Activated CD4-positive, alpha-beta T cell treated with anti-CD3 and anti-CD28 coated beads, Interleukin-2, Interleukin-6, amounts not matched to agents 100 ng/mL and 50 ng/mL, durations not matched to agents 16 hours and 8 hours (primary cell): ENCODE data around the gene DOCK2.
"Not testable (repeated sequence)": the region's sequence is repeated elsewhere in the genome, so short reads cannot be mapped to it uniquely, and the experiment has no call there.

Experiments used
- DNase-seq: peaks from one replicate; pipeline ENCODE4 v3.0.0-alpha.2; 2020

DOCK2 gene

GRCh38 chr5:169798906-169799660, 162.0 kb downstream of the DOCK2 start:
- no peak for DNase-seq

DNA sequence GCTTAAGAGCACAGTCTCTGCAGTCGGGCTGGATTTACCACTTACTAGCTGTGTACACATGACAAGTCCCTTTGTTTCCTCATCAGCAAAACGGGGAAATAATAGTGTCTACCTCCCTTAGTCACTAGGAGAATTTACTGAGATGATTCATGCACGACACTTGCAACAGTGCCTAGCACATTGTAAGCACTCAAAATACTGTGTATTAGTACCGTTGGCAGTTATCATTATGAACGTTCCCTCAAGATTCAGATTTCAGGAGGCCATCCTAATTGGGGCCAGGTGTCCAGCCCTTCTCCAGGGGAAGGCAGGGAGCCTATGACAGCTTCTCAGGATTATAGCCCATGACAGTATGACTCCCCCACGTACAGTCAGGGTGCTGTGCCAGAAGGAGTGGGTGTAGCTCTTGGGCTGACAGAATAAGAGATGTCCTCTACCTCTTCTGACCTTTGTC, 164.3 kb downstream of the DOCK2 start:
- DNase-seq: peak; percentile 64

DNA sequence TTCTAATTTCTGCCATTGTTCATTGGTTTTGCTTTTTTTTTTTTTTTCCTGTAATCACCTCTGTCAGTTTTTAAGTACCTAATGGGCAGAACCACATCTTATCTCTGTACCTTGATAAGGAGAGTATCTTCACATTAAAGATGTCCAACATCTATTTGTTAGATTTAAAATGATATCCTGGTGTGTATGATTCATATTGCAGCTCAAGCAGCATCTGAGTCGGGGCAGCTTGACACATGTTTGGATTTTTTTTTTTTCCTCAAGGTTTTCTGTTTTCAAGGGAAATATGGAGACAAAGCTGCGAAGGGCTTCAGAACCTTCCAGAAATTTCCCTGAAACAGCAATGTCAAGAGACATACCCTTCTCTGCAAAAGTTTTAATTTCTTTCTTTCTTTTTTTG, 164.7 kb downstream of the DOCK2 start:
- DNase-seq: no peak

- no peak for DNase-seq
Measured at GRCh38 chr5:169803077-169803981, 166.3 kb downstream of the DOCK2 start.

GRCh38 chr5:169804861-169805260, 167.8 kb downstream of the DOCK2 start:
- peak; percentile 20 for DNase-seq

GRCh38 chr5:169805527-169805934, 168.5 kb downstream of the DOCK2 start:
- peak; percentile 80 for DNase-seq

- peak; percentile 62 for DNase-seq
Measured at GRCh38 chr5:169805937-169806700, 169.0 kb downstream of the DOCK2 start.

- no peak for DNase-seq
Measured at GRCh38 chr5:169808118-169808581, 171.1 kb downstream of the DOCK2 start.

DNA sequence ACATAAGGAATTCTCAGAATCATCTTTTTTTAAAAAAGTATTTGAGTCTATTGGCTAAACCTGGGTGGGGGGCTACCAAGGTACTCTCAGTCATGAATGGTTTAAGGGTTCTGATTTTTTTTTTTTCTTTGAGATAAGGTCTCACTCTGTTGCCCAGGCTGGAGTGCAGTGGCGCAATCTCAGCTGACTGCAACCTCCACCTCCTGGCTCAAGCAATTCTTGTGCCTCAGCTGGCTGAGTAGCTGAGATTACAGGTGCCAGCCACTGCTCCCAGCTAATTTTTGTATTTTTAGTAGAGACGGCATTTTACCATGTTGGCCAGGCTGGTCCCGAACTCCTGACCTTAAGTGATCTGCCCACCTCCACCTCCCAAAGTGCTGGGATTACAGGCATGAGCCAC, 171.8 kb downstream of the DOCK2 start:
- not testable (repeated sequence) for DNase-seq

DNA sequence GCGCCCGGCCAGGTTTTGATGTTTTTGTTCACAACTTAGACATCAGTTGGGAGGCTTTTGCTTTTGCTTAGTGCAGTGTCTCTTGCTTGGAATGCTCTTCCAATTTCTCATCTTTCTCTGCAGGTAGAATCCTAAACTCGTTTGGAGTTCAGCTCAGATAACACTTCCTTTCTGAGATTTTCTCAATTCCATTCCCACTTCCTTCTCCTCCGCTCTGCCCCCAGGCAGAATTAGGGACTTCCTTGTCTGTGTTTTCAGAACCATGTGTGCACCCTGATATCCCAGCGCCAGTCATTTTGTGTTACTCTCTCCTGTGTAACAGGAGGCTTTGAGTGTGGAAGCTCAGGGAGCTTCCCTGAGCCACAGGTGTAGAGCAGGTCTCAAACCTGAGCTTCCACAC, 172.2 kb downstream of the DOCK2 start:
- DNase-seq: no peak

GRCh38 chr5:169810524-169810923, 173.4 kb downstream of the DOCK2 start:
- no peak for DNase-seq

DNA sequence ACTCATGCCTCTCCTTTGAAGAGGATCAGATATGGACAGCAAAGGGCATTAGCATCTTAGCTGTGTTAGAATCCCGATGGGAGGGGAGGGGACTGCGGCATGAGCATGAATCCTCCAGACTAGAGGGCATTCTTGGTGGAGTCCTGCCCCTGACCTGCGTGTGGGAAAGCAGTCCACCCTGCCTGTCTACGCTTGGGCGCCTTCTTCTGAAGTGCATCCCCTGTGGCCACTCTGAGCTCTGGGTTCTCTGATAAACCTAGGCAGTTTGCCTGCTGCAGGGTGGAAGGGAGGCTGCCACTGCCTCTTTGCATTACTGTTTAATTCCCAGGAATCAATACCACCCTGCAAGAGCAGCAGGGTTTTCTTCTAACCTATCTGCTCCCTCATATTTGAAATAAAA, 173.9 kb downstream of the DOCK2 start:
- no peak for DNase-seq

DNA sequence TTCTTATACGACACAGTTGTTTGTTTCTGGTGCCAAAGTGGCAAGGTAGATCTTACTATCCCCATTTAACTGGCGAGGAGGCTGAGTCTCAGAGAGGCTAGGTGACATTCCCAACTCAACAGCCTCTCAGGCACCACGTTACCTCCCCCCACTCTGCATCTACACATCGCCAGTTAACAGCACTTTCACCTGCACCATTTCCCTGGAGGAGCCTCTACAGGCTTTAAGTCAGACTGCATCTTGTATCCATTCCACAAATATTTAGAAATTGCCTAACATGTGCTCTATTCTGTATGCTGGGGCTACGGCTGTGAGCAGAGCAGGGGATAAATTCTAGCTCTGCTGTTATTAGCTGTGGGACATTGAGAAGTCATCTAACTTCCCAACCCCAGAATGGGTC, 174.6 kb downstream of the DOCK2 start:
- no peak for DNase-seq

- no peak for DNase-seq
Measured at GRCh38 chr5:169812786-169813185, 175.7 kb downstream of the DOCK2 start.

DNA sequence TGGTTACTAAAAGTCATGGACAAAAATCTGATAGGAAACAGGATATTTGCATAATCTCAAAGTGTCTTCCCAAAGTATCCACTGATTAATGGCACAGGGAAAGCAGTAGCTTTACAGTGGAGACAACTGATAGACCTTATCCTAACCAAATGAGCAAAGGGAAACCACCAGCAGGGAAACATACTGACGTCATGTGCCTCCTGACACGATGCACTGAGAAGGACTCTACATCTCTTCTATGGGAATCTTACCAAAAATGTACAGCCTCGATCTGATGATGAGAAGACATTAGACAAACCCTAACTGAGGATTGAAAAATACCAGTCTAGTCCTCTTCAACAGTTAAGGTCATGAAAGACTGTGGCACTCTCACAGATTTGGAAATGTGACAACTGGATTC, 177.0 kb downstream of the DOCK2 start:
- DNase-seq: no peak

GRCh38 chr5:169814522-169814921, 177.4 kb downstream of the DOCK2 start:
- no peak for DNase-seq

- no peak for DNase-seq
Measured at GRCh38 chr5:169817031-169817430, 180.0 kb downstream of the DOCK2 start.

DNA sequence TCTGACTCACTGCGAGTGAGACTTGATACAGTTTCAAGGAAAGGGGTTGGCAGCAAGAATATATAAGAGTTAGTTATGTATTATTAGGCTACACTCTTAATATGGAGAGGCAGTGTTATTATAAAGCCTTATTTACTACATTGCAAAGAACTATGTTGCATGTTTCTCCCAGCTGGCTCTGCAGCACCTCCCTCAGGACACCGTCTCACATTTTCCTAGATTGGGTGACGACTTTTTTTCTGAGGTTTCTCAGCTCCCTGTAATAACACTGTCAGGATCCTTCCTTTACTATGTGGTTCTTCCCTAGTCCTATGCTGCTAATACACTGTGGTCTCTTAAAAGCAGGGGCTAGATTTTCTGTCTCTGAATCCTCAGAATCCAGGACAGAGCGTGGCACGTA, 189.5 kb downstream of the DOCK2 start:
- no peak for DNase-seq

GRCh38 chr5:169827769-169828168, 190.7 kb downstream of the DOCK2 start:
- DNase-seq: no peak

GRCh38 chr5:169828385-169828784, 191.3 kb downstream of the DOCK2 start:
- DNase-seq: no peak

DNA sequence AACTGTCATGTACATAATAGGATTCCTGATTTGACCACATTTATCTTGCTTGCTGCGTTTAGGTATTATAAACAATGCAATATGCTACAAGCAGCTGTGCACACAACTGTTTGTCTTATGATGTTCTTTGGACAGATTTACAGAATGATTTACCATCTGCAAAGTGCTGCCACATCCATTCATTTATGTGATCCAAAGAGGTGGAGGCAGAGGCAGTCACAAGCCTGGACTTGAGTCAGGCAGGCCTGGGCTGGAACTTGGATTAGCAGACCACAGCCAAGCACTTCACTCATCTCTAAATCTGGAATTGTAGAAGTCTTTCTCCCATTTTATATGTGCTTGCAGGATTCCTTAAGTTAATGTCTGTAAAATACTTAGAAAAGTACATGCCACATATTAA, 194.3 kb downstream of the DOCK2 start:
- DNase-seq: no peak

DNA sequence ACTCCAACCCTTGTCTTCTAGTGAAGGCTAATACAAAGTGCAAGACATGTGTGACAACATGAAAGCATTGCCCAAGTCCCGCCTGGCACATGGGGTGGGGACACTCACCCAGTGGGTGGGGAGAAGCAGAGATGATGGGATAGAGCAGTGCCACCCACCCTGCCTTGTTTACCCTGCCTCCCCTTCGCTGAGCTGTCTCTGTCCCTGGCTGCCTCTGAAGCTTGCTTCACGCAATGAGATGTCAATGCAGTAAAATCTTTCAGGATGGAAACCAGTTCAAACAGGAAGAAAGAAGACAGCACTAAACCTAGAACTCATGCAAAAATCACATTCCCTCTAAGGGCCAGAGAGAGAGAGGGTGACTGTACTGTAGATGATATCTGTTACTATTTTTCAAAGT, 195.2 kb downstream of the DOCK2 start:
- no peak for DNase-seq

DNA sequence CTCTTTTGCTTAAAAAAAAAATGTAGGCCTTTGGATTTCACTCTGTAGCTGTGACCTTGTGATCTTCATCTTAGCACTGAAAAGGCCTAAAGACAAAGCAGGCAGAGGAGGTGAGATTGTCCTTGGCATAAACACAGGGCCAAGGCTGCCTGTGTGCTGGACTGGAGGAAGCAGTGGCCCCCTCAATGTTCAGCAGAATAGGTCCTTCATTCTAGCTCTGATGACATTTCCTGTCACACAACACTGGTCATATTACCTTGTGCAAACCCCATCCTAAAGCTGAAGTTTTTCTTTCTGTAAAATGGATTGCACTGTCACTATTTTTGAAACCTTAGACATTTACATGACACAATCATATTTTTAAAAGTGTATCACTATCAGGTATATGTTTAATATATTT, 195.8 kb downstream of the DOCK2 start:
- no peak for DNase-seq
